HG02852 (cell line): Measurements from ENCODE around the gene TIMP1.

Experiments used
- ATAC-seq: cut with Tn5 transposase; IDR thresholded peaks from one replicate; pipeline ENCODE4 v1.9.1; 2021; ENCODE audit warnings: mild to moderate bottlenecking, moderate library complexity; ENCODE audit not compliant: unreplicated experiment

The TIMP1 gene

GRCh38 chrX:47581731-47582647 lies at the start of gene TIMP1:
TIMP1 (plus strand) TSS chrX:47582436; CDS start chrX:47583416, 980 bp downstream.
- peak; percentile 80 for ATAC-seq

GRCh38 chrX:47539860-47540259 lies 42.4 kb upstream of the TIMP1 start:
- no peak for ATAC-seq

- ATAC-seq, result no peak
Observed at GRCh38 chrX:47540754-47541538, 41.3 kb upstream of the TIMP1 start.

GRCh38 chrX:47543496-47543895 lies 38.7 kb upstream of the TIMP1 start:
- ATAC-seq, result no peak

- ATAC-seq, result peak; percentile 88
Observed at GRCh38 chrX:47556045-47556623, 26.1 kb upstream of the TIMP1 start.

DNA sequence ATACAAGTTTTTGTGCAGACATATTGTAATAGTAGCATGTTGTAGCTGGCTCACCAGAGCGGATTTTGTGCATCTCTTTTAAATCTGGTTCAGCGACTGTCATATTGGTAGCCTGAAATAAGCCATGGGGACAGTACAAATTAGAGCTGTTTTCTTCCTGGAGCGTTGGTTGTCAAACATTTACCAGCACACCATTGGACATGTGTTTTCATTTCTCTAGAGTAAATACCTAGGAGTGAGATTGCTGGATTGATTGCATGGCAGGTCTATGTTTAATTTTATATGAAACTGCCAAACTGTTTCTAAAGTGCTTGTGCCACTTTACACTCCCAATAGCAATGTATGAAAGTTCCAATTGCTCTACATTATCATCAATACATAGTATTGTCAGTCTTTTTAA lies 23.8 kb upstream of the TIMP1 start:
- no peak for ATAC-seq

- no peak for ATAC-seq
Observed at GRCh38 chrX:47560179-47560933, 21.9 kb upstream of the TIMP1 start.

DNA sequence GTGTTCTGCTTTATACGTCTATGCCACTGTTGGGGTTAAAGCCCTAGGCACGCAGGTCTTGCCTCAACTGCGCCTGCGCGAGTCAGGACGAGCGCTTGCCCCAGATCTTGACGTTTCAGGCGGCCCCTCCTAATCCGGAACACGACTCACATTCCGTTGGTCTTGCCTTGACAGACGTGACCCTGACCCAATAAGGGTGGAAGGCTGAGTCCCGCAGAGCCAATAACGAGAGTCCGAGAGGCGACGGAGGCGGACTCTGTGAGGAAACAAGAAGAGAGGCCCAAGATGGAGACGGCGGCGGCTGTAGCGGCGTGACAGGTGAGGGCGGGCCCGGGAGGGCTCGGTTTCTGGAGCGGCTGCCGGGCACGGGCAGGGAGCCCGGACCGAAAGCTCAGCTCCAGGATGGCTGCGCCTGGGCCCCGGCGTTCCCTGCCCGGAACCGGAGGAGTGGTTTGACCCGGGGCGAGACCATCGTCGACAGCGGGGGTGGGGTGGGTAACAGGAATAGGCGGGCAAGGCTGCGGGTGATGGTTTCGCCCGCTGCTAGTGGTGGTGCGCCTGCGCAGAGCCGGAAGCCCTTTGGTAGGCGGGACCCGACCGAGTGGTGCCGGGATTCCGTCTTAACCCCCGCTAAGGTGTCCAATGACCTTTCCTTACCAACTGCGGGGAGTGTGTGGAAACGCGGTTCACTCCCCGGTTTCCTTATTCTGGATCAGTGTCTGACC lies 21.1 kb upstream of the TIMP1 start, which contains the start of gene ARAF:
TSS of gene ARAF (plus strand) at position 272 of the 725 bp plus-strand sequence. CDS start 1,763 bp downstream, outside the sequence.
- peak; percentile 84 for ATAC-seq

DNA sequence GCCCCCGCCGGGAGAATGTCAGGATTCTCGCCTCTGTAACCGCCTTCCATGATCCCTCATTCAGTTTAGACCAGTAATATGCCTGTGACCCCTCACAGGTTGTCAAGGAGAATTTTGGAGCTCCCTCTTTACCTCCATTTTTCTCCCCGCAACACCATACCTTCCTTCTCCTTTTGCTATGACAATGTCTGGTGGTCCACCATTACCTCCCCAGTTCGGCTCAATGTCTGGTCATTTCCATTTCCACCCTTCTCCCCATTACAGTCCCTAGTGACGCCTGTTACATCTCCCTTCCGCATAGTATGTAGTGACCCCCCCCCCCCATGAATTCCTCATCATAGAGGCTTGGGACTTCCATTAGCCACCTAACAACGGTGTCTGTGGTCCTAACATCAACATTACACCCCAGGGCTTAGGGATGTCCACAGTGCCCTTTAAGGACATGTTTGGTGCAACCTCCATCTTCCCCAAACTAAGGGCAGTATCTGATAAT lies 20.5 kb upstream of the TIMP1 start:
- ATAC-seq, result no peak

DNA sequence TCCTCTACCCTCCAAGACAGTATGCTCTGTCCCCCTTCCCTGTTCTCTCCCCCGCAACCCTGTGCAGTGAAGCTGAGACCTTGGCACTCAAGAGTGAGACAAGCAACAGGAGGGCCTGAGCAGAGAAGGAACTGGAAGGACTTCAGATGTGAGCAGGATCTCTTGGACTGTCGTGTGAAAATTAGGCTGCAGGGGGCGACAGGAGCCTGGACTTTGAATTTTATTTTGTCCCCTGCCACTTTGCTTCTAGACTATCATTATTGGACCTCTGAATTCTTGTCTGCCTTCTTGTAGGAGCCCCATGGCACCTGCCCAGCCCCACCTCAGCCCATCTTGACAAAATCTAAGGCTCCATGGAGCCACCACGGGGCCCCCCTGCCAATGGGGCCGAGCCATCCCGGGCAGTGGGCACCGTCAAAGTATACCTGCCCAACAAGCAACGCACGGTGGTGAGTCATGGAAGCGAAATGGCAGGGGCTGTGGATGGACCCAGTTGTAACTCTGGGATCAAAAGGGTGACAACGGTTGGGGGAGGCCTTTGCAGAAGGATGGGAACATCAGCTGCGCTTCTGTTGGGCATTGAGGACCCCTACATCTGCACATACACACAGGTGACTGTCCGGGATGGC lies 19.5 kb upstream of the TIMP1 start:
- no peak for ATAC-seq

DNA sequence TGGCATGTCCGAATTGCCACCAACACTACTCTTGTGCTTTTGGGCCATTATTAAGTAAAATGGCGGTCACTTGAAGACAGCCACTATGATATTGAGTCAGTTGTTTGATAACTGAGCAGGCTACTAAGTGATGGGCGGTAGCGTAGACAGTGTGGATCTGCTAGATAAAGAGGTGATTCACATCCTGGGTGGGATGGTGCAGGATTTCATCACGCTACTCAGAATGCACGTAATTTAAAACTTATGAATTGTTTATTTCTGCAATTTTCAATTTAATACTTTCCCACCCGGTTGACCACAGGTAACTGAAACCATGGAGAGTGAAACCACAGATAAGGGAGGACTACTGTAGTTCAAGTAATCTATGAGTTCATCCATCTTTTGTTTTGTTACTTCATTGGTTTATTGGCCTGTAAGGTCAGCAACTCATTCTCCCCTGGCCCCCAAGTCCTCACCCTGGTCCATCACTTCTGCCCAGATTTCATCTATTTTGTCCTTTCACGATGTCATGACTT lies 18.4 kb upstream of the TIMP1 start:
- no peak for ATAC-seq

GRCh38 chrX:47564438-47565085 lies 17.7 kb upstream of the TIMP1 start:
- no peak for ATAC-seq

DNA sequence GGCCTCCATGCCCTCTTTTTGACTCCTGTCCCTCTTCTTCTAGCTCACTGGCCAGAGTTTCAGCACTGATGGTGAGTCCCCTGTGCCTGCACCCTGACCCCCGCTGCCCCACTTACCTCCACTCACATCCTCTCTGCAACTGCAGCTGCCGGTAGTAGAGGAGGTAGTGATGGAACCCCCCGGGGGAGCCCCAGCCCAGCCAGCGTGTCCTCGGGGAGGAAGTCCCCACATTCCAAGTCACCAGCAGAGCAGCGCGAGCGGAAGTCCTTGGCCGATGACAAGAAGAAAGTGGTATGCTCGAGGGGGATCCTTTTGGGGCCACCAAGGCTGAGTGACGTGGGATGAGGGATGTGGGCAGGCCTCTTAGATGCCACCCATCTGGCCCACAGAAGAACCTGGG lies 15.4 kb upstream of the TIMP1 start:
- no peak for ATAC-seq

DNA sequence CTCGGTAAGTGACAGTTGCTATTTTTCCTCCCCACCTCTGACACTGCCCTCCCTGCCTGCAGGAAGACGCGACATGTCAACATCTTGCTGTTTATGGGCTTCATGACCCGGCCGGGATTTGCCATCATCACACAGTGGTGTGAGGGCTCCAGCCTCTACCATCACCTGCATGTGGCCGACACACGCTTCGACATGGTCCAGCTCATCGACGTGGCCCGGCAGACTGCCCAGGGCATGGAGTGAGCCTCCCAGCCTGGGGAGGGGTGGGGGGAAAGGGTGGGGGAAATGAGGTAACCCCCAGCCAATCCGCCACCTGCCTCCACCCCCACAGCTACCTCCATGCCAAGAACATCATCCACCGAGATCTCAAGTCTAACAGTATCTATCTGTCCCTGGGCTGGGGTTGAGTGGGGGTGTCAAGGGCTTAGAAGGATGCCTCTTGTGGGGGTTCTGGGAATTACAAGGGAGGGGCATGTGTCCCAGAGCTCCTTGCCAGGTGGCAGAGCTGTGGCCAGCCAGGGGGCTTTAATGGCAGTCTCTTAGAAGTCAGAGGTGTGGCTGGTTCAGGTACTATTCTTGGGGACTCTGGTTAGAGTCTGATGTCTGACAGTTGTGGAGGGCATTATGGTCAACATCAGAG lies 13.5 kb upstream of the TIMP1 start:
- no peak for ATAC-seq

GRCh38 chrX:47570794-47571193 lies 11.4 kb upstream of the TIMP1 start:
- ATAC-seq, result no peak

DNA sequence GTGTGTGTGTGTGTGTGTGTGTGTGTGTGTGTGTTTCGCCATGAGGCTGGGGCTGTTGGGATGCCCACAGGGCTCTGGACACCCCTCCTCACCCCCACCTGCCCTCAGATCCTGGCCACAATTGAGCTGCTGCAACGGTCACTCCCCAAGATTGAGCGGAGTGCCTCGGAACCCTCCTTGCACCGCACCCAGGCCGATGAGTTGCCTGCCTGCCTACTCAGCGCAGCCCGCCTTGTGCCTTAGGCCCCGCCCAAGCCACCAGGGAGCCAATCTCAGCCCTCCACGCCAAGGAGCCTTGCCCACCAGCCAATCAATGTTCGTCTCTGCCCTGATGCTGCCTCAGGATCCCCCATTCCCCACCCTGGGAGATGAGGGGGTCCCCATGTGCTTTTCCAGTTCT lies 11.0 kb upstream of the TIMP1 start:
- ATAC-seq, result no peak

DNA sequence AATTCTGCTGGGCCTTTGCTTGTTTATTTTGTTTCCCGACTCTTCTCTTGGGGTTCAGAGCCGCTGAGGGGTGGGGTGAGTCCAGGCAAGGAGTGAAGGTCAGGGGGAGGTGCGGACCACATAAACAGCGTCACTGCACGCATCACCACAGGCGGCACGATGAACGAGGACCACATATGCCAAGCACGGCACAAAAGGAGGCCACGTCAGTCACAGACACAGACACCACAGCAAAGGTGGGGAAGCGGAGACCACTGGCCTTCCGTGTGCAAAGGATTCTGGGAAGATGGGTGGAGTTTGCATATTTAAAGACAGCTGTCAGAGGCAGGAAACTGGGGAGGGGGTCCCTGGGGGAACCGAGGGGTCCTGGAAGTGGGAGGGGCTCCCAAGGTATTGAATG lies 10.3 kb upstream of the TIMP1 start:
- no peak for ATAC-seq

- ATAC-seq, result no peak
Observed at GRCh38 chrX:47572773-47573340, 9.4 kb upstream of the TIMP1 start.
